B cell (primary cell): Measurements from ENCODE around the gene APOA5. TPM values are rescaled to one million over a fixed set of nuclear protein-coding genes. Genes with fewer than 3 reads are reported as not detected.
A peak's percentile ranks its signal among the peaks of the same experiment; 100 is the strongest.

Experiments
- ATAC-seq: fragments of 200-7000 bp; cut with Tn5 transposase; one replicate; pipeline ENCODE4 v1.10.0; 2021; ENCODE audit warnings: low read depth, mild to moderate bottlenecking, moderate number of reproducible peaks, moderate library complexity
- CTCF ChIA-PET: fragments of 350-600 bp; sonication (Branson Sonifier 250); formaldehyde crosslinking; loops from one replicate; lab custom pipeline; 2021; ENCODE audit warnings: antibody characterized with exemption, inconsistent platforms; lab: Charles Lee
- POLR2A ChIA-PET: fragments of 350-600 bp; sonication (Branson Sonifier 250); formaldehyde crosslinking; loops from one replicate; lab custom pipeline; 2021; ENCODE audit warnings: antibody characterized with exemption; lab: Charles Lee
- DNase-seq: peaks from one replicate; pipeline ENCODE4 v3.0.0; 2013
- H2AFZ ChIP-seq: 2 replicates; pipeline ENCODE4 v1.6.1; 2012; ENCODE audit warnings: mild to moderate bottlenecking, low read depth, low read length; ENCODE audit not compliant: insufficient read depth, poor library complexity, severe bottlenecking
- H3K27ac ChIP-seq, 2 donors: 1 replicate in 1 of 2; 2 replicates in 1 of 2; pipeline ENCODE4 v1.5.1; 2012 to 2013; ENCODE audit warnings: low read length in 2 of 2, mild to moderate bottlenecking in 2 of 2, moderate library complexity in 1 of 2
- H3K27me3 ChIP-seq, 4 experiments: fragments of 200-600 bp in 1 of 4; sonication (generic) in 1 of 4; replicated peaks in 1 of 4; 1 replicate in 2 of 4; 2 replicates in 2 of 4; pipeline versions ENCODE4 v1.6.1 to v1.7.0; 2013 to 2016; ENCODE audit warnings: low read length in 3 of 4, mild to moderate bottlenecking in 2 of 4, mixed read lengths in 1 of 4, moderate library complexity in 1 of 4; ENCODE audit not compliant: insufficient read depth in 4 of 4, control insufficient read depth in 3 of 4; ENCODE audit errors: control extremely low read depth in 1 of 4
- H3K36me3 ChIP-seq, 2 experiments: replicated peaks in 1 of 2; 1 replicate in 1 of 2; 2 replicates in 1 of 2; pipeline versions ENCODE4 v1.6.1 to v1.7.1; 2013; ENCODE audit warnings: low read length in 1 of 2; ENCODE audit not compliant: insufficient read depth in 2 of 2, control insufficient read depth in 1 of 2; ENCODE audit errors: control extremely low read depth in 1 of 2, extremely low read depth in 1 of 2
- H3K4me1 ChIP-seq, 2 donors: fragments of 200-600 bp in 1 of 2; sonication (generic) in 1 of 2; 1 replicate in 1 of 2; 2 replicates in 1 of 2; pipeline versions ENCODE4 v1.5.1 to v1.6.1; 2013 to 2017; ENCODE audit warnings: low read length in 2 of 2; ENCODE audit not compliant: control insufficient read depth in 2 of 2, insufficient read depth in 2 of 2
- H3K4me2 ChIP-seq: replicated peaks from 2 replicates; pipeline ENCODE3; 2012; ENCODE audit warnings: mild to moderate bottlenecking, low read depth, low read length; ENCODE audit not compliant: poor library complexity, severe bottlenecking
- H3K4me3 ChIP-seq, 5 experiments: fragments of 200-600 bp in 1 of 5; sonication (generic) in 1 of 5; 1 replicate in 3 of 5; 2 replicates in 2 of 5; pipeline versions ENCODE4 v1.5.1 to v1.7.0; 2011 to 2016; ENCODE audit warnings: low read length in 4 of 5, mild to moderate bottlenecking in 4 of 5, low read depth in 2 of 5, control low read depth in 1 of 5, moderate library complexity in 1 of 5; ENCODE audit not compliant: insufficient read depth in 1 of 5; ENCODE audit errors: control extremely low read depth in 1 of 5, extremely low read depth in 1 of 5
- H3K79me2 ChIP-seq: fragments of 200-600 bp; sonication (generic); one replicate; pipeline ENCODE4 v1.6.0; 2016; ENCODE audit warnings: low read length; ENCODE audit not compliant: control insufficient read depth, insufficient read depth
- H3K9ac ChIP-seq: fragments of 200-600 bp; sonication (generic); 2 replicates; pipeline ENCODE4 v1.6.1; 2017; ENCODE audit warnings: mild to moderate bottlenecking, low read length, moderate library complexity
- H3K9me3 ChIP-seq, 3 donors: one replicate each; pipeline versions ENCODE4 v1.6.1 to v1.7.1; 2013; ENCODE audit warnings: low read length in 2 of 3; ENCODE audit not compliant: control insufficient read depth in 2 of 3, insufficient read depth in 1 of 3; ENCODE audit errors: control extremely low read depth in 1 of 3
- H4K20me1 ChIP-seq: 2 replicates; pipeline ENCODE4 v1.6.0; 2012; ENCODE audit warnings: mild to moderate bottlenecking, low read length; ENCODE audit not compliant: insufficient read depth, control insufficient read depth, poor library complexity, severe bottlenecking
- H3K27ac Mint-ChIP-seq: one replicate; pipeline ENCODE4 v1.8.0; 2021; ENCODE audit warnings: mixed read lengths
- H3K27me3 Mint-ChIP-seq: one replicate; pipeline ENCODE4 v1.8.0; 2021; ENCODE audit warnings: mixed read lengths
- H3K4me1 Mint-ChIP-seq: one replicate; pipeline ENCODE4 v1.8.0; 2021; ENCODE audit warnings: mixed read lengths
- H3K4me3 Mint-ChIP-seq: one replicate; pipeline ENCODE4 v1.8.0; 2021; ENCODE audit warnings: mixed read lengths
- H3K9me3 Mint-ChIP-seq: one replicate; pipeline ENCODE4 v1.8.0; 2022; ENCODE audit warnings: mixed read lengths; ENCODE audit not compliant: insufficient read depth
- EZH2 ChIP-seq: IDR thresholded peaks from 2 replicates; pipeline ENCODE4 v1.6.1; 2012; ENCODE audit warnings: borderline replicate concordance, low read depth, mild to moderate bottlenecking, moderate library complexity, low read length; ENCODE audit not compliant: insufficient read depth, poor library complexity, severe bottlenecking
- WGBS: methylation state at CpG from one replicate; pipeline ENCODE4 v1.1.5; 2013; ENCODE audit warnings: missing lambda C conversion rate; ENCODE audit not compliant: insufficient coverage; 5-methylcytosine and 5-hydroxymethylcytosine counted together
- intact Hi-C: fragments of 100-400 bp; cut with micrococcal nuclease; formaldehyde crosslinking; loops from one replicate; pipeline ENCODE4 v1.10.0; 2022
- polyA plus RNA-seq: library from polyadenylated mRNA; depleted of rRNA; stranded (reverse); fragments of >200 nt; gene quantifications from 2 replicates; pipeline ENCODE4 v1.2.3, GENCODE V29; 2012
- total RNA-seq, 2 donors: library from RNA; stranded (reverse); fragments of 120-200 nt in 1 of 2; gene quantifications; 1 replicate in 1 of 2; 2 replicates in 1 of 2; pipeline versions ENCODE4 v1.2.3 to v1.2.4, GENCODE V29; 2013 to 2022
- TF ChIP-seq, protein P1 (sequence below): fragments of 200-600 bp; IDR thresholded peaks from one replicate; pipeline ENCODE4 v1.8.0; 2022; ENCODE audit warnings: antibody characterized with exemption, mild to moderate bottlenecking

APOA5 gene
- total and polyA plus RNA-seq, 2 donors (not counting 1 experiment from before 2014, with no cell fraction given) = not detected

GRCh38 chr11:116772443-116773202 is 19.1 kb downstream of the APOA5 start, which contains the start of gene BUD13:
BUD13 (minus strand) TSS chr11:116772987; CDS start chr11:116772964, 23 bp downstream.
- Histone ChIP-seq H3K4me2 (peak within 1 kb of the TSS; percentile 90), H4K20me1 (peaks cover 4% of the 10 kb centered on the region), H3K79me2 (peaks cover 30% of the 10 kb centered on the region), H3K4me3 (peak within 1 kb of the TSS; percentile 71 to 99 (median 95)), H3K27ac (peak within 1 kb of the TSS; percentile 85 to 96), H3K4me1 (peaks cover 23 to 28% of the 10 kb centered on the region in 2 donors), H3K9ac (peak within 1 kb of the TSS; percentile 99), H2AFZ (peak within 1 kb of the TSS; percentile 100), H3K36me3 (peaks cover 3 to 18% of the 10 kb centered on the region in 2 experiments), H3K9me3 (no peaks in the 10 kb centered on the region), H3K27me3 (no peaks in the 10 kb centered on the region)
- POLR2A ChIA-PET = interaction anchor here (1.0 to 3.5 kb wide), 5 partner anchors 15 to 406 kb away, joined by 3 to 11 read pairs (median 3); partner anchors contain the start of genes PAFAH1B2, SIDT2 and ZPR1
- no peaks in the 10 kb centered on the region for H3K9me3 Mint-ChIP-seq
- WGBS = under 1% methylated on average over 68 of the region's 73 CpGs
- CTCF ChIA-PET = interaction anchor here (1.0 to 1.2 kb wide), 2 partner anchors 15 to 63 kb away, joined by 4 read pairs; no protein-coding TSS in a partner anchor
- peak within 1 kb of the TSS; percentile 93 for H3K4me3 Mint-ChIP-seq
- no peaks in the 10 kb centered on the region for H3K27me3 Mint-ChIP-seq
- ATAC-seq (peak; percentile 89), DNase-seq (peak; percentile 96)
- peak within 1 kb of the TSS; percentile 93 for H3K27ac Mint-ChIP-seq
- intact Hi-C loops = loop anchor here (1.0 to 5.0 kb wide), 7 partner anchors 16 to 556 kb away; partner anchors contain the start of genes SIK3 and ZPR1
- TF ChIP-seq, protein P1, sequence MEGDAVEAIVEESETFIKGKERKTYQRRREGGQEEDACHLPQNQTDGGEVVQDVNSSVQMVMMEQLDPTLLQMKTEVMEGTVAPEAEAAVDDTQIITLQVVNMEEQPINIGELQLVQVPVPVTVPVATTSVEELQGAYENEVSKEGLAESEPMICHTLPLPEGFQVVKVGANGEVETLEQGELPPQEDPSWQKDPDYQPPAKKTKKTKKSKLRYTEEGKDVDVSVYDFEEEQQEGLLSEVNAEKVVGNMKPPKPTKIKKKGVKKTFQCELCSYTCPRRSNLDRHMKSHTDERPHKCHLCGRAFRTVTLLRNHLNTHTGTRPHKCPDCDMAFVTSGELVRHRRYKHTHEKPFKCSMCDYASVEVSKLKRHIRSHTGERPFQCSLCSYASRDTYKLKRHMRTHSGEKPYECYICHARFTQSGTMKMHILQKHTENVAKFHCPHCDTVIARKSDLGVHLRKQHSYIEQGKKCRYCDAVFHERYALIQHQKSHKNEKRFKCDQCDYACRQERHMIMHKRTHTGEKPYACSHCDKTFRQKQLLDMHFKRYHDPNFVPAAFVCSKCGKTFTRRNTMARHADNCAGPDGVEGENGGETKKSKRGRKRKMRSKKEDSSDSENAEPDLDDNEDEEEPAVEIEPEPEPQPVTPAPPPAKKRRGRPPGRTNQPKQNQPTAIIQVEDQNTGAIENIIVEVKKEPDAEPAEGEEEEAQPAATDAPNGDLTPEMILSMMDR = no peak
- peaks cover 34% of the 10 kb centered on the region for H3K4me1 Mint-ChIP-seq

- Mint-ChIP-seq H3K27me3 (no peaks in the 10 kb centered on the region), H3K4me3 (peak overlapping the region; percentile 93), H3K4me1 (peaks cover 34% of the 10 kb centered on the region), H3K9me3 (no peaks in the 10 kb centered on the region), H3K27ac (no peak overlapping the region)
- ATAC-seq (no peak), DNase-seq (no peak)
- ChIA-PET POLR2A (interaction anchor here (1.6 to 3.5 kb wide), 2 partner anchors 15 to 64 kb away, joined by 4 to 11 read pairs; partner anchors contain the start of gene ZPR1), CTCF (interaction anchor here (0.8 to 1.5 kb wide), 3 partner anchors 29 to 460 kb away, joined by 3 to 4 read pairs (median 3); partner anchors contain the start of gene PCSK7)
- Histone ChIP-seq H3K36me3 (peaks cover 3 to 13% of the 10 kb centered on the region in 2 experiments), H3K27ac (peak overlapping the region in 1 of 2 donors; percentile 96), H3K79me2 (peaks cover 37% of the 10 kb centered on the region), H4K20me1 (peaks cover 4% of the 10 kb centered on the region), H3K4me3 (peak overlapping the region; percentile 71 to 99 (median 95)), H3K4me2 (peak overlapping the region; percentile 90), H3K27me3 (no peaks in the 10 kb centered on the region), H3K4me1 (peaks cover 23 to 28% of the 10 kb centered on the region in 2 donors), H3K9me3 (no peaks in the 10 kb centered on the region), H2AFZ (peak overlapping the region; percentile 100), H3K9ac (peak overlapping the region; percentile 99)
- 20% methylated on average over 1 of the region's 2 CpGs for WGBS
- intact Hi-C loops = loop anchor here (2.0 to 5.0 kb wide), 5 partner anchors 80 to 557 kb away; partner anchors contain the start of gene SIK3
- no peak for TF ChIP-seq EZH2
- TF ChIP-seq, protein P1 = no peak
These were observed 19.7 kb downstream of the APOA5 start for GRCh38 chr11:116771935-116772334.
